ENCODE measurements around the gene CFAP45. TPM values are rescaled to one million over a fixed set of nuclear protein-coding genes. Genes with fewer than 3 reads are reported as not detected.

The CFAP45 gene
- total and polyA plus RNA-seq, 7 donors, result 0.04 to 0.42 (median 0.19) TPM; not detected in 3

GRCh38 chr1:159881622-159882526 lies 18.1 kb downstream of the CFAP45 start:
- Histone ChIP-seq H3K36me3 (ENCODE audit: insufficient read depth in 1 of 2, low read depth in 1 of 2) (no peaks in the 10 kb centered on the region), H3K27me3 (ENCODE audit: insufficient read depth in 3 of 3, low read length in 2 of 3) (no peaks in the 10 kb centered on the region), H3K4me1 (no peaks in the 10 kb centered on the region), H3K4me3 (no peak overlapping the region), H3K9me3 (no peaks in the 10 kb centered on the region), H3K27ac (no peak overlapping the region)
- DNase-seq (peak; percentile 66 to 68), ATAC-seq (peak in 1 of 4 donors; percentile 50)
- intact Hi-C loops (cut with DNase I), result no loop called here
- 69 to 70% (median 69%) methylated on average over 6 of the region's 6 CpGs for WGBS, 3 donors
- TF ChIP-seq CTCF (IDR thresholded peaks at IDR 0.05), result no peak

- WGBS, 3 donors, result 92 to 95% (median 94%) methylated on average over 3 of the region's 3 CpGs
- no peak for ATAC-seq
- TF ChIP-seq CTCF (IDR thresholded peaks at IDR 0.05), result no peak
- Histone ChIP-seq H3K27me3 (ENCODE audit: insufficient read depth in 3 of 3, low read length in 2 of 3) (no peaks in the 10 kb centered on the region), H3K27ac (no peak overlapping the region), H3K4me3 (no peak overlapping the region), H3K36me3 (ENCODE audit: insufficient read depth in 1 of 2, low read depth in 1 of 2) (no peaks in the 10 kb centered on the region), H3K4me1 (no peaks in the 10 kb centered on the region), H3K9me3 (no peaks in the 10 kb centered on the region)
- intact Hi-C loops (cut with DNase I), result no loop called here
- no peak for DNase-seq
Measured at GRCh38 chr1:159880430-159880829, 19.5 kb downstream of the CFAP45 start.

- Histone ChIP-seq H3K4me3 (no peak overlapping the region), H3K36me3 (ENCODE audit: insufficient read depth in 1 of 2, low read depth in 1 of 2) (no peaks in the 10 kb centered on the region), H3K27ac (no peak overlapping the region), H3K9me3 (no peaks in the 10 kb centered on the region), H3K4me1 (no peaks in the 10 kb centered on the region), H3K27me3 (ENCODE audit: insufficient read depth in 3 of 3, low read length in 2 of 3) (no peaks in the 10 kb centered on the region)
- DNase-seq, result no peak
- intact Hi-C loops (cut with DNase I), result no loop called here
- no peak for ATAC-seq
- 83 to 93% (median 88%) methylated on average over 4 of the region's 4 CpGs for WGBS, 3 donors
- TF ChIP-seq CTCF (IDR thresholded peaks at IDR 0.05), result no peak
Measured at GRCh38 chr1:159879977-159880376, 20.0 kb downstream of the CFAP45 start.

- intact Hi-C loops (cut with DNase I), result no loop called here
- Histone ChIP-seq H3K4me1 (no peaks in the 10 kb centered on the region), H3K36me3 (ENCODE audit: insufficient read depth in 1 of 2, low read depth in 1 of 2) (no peaks in the 10 kb centered on the region), H3K9me3 (no peaks in the 10 kb centered on the region), H3K27me3 (ENCODE audit: insufficient read depth in 3 of 3, low read length in 2 of 3) (no peaks in the 10 kb centered on the region), H3K4me3 (no peak overlapping the region), H3K27ac (no peak overlapping the region)
- DNase-seq, result no peak
- ATAC-seq, result no peak
- TF ChIP-seq CTCF (IDR thresholded peaks at IDR 0.05), result no peak
- 88 to 89% (median 88%) methylated on average over 3 of the region's 3 CpGs for WGBS, 3 donors
Measured at GRCh38 chr1:159879136-159879535, 20.8 kb downstream of the CFAP45 start.

Measured in psoas muscle (tissue), 8 donors.